Measurements from ENCODE around the gene TTC3. TPM values are rescaled to one million over a fixed set of nuclear protein-coding genes. Genes with fewer than 3 reads are reported as not detected.
A peak's percentile ranks its signal among the peaks of the same experiment; 100 is the strongest.

Gene TTC3
- total and polyA plus RNA-seq, 10 of the 15 experiments (the other 5 are each of a cell fraction or from before 2014, with no cell fraction given): 23.1 to 94.9 (median 72.7) TPM

DNA sequence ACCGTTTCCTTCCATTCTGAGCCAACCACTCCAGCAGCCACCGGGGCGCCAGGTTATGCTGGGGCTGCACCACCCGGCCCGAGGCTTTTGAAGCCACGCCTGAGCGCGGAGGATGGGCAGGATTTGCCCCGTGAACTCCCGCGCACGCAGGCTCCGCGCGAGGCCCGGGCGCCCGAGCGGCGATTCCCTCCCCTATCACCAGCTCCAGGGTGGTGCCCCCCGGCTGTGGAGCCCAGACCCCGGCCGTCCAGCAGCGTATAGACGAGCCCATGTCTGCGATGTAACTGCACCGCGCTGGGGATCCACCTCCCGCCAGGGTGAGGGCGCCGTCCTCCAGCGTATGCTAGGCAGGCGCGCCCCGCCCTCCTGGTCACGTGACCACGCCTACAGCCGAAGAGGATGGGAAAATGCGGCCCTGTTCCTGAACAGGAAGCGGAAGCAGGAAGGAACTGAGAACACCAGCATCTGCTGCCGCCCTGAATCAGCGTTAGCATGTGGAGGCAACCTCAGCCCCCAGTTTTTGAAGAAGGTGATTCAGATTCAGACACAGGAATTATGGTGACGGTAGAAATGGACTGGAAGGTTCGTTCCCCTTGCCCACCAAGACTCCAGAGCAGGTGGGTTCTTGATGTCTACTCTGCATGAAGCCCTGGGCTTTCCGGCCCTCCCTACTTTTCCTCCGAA, 148.1 kb downstream of the TTC3 start:
- H3K36me3 ChIP-seq (ENCODE audit: control insufficient read depth in 2 of 2, insufficient read depth in 2 of 2, low read length in 1 of 2): peaks cover 3 to 4% of the 10 kb centered on the region in 2 experiments; a peak in 3 of 4 replicates
- peak overlapping the region; percentile 43 for H3K9ac ChIP-seq (ENCODE audit: control insufficient read depth, insufficient read depth, low read length)
- WGBS (ENCODE audit: insufficient coverage, insufficient replicate concordance, low lambda C conversion rate, missing lambda C conversion rate): 5% methylated on average over 46 of the region's 46 CpGs
- intact Hi-C loops (cut with micrococcal nuclease; ENCODE audit: unreplicated experiment): loop anchor here (2.0 kb wide), 3 partner anchors 36 to 146 kb away; partner anchors contain the start of genes DYRK1A and VPS26C
- ChIA-PET SMC1A (ENCODE audit: uncharacterized antibody, unreplicated experiment) (interaction anchor here (0.6 to 2.5 kb wide), 2 partner anchors 12 to 26 kb away, joined by 3 to 15 read pairs; no protein-coding TSS in a partner anchor), RAD21 (ENCODE audit: unreplicated experiment) (interaction anchor here (0.7 to 2.1 kb wide), 7 partner anchors 34 to 343 kb away, joined by 3 to 7 read pairs (median 3); no protein-coding TSS in a partner anchor), CTCF (interaction anchor here (1.0 to 2.5 kb wide), 8 partner anchors 12 to 242 kb away, joined by 3 to 9 read pairs (median 4); no protein-coding TSS in a partner anchor), POLR2A (interaction anchor here (0.9 to 1.2 kb wide), 2 partner anchors 12 to 13 kb away, joined by 3 read pairs; no protein-coding TSS in a partner anchor)
- peak; percentile 84 for FAIRE-seq
- no peaks in the 10 kb centered on the region for H3K27me3 ChIP-seq (replicated peaks in 1 of 2; ENCODE audit: control insufficient read depth in 2 of 2, insufficient read depth in 2 of 2, low read length in 1 of 2)
- H3K4me2 ChIP-seq (ENCODE audit: control insufficient read depth, insufficient read depth): peak overlapping the region; percentile 71
- peak overlapping the region; percentile 73 for H3K27ac ChIP-seq (ENCODE audit: control insufficient read depth, insufficient read depth)
- in situ Hi-C loops (cut with MboI): no loop called here
- ATAC-seq: peak; percentile 96
- BruUV-seq (replicated peaks): no TSS peak
- H3K9me3 ChIP-seq (replicated peaks; ENCODE audit: control insufficient read depth, insufficient read depth, low read length): no peaks in the 10 kb centered on the region; the same call in 2 of the 3 replicates
- peak overlapping the region; percentile 91 for H3K4me3 ChIP-seq
- peak; percentile 86 for DNase-seq (ENCODE audit: low read depth, low spot score)
- H2AFZ ChIP-seq (ENCODE audit: control insufficient read depth, low read depth, low read length): peak overlapping the region; percentile 91
- H4K20me1 ChIP-seq (ENCODE audit: control insufficient read depth, insufficient read depth): no peaks in the 10 kb centered on the region
- no peaks in the 10 kb centered on the region for H3K79me2 ChIP-seq (ENCODE audit: control insufficient read depth, insufficient read depth, low read length)
- H3K4me1 ChIP-seq (ENCODE audit: control insufficient read depth, insufficient read depth, low read length): peaks cover 9% of the 10 kb centered on the region
- TF ChIP-seq ZNF24 (IDR thresholded peaks at IDR 0.05): no peak
- TF ChIP-seq, protein P1, sequence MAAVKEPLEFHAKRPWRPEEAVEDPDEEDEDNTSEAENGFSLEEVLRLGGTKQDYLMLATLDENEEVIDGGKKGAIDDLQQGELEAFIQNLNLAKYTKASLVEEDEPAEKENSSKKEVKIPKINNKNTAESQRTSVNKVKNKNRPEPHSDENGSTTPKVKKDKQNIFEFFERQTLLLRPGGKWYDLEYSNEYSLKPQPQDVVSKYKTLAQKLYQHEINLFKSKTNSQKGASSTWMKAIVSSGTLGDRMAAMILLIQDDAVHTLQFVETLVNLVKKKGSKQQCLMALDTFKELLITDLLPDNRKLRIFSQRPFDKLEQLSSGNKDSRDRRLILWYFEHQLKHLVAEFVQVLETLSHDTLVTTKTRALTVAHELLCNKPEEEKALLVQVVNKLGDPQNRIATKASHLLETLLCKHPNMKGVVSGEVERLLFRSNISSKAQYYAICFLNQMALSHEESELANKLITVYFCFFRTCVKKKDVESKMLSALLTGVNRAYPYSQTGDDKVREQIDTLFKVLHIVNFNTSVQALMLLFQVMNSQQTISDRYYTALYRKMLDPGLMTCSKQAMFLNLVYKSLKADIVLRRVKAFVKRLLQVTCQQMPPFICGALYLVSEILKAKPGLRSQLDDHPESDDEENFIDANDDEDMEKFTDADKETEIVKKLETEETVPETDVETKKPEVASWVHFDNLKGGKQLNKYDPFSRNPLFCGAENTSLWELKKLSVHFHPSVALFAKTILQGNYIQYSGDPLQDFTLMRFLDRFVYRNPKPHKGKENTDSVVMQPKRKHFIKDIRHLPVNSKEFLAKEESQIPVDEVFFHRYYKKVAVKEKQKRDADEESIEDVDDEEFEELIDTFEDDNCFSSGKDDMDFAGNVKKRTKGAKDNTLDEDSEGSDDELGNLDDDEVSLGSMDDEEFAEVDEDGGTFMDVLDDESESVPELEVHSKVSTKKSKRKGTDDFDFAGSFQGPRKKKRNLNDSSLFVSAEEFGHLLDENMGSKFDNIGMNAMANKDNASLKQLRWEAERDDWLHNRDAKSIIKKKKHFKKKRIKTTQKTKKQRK (IDR thresholded peaks at IDR 0.05; ENCODE audit: low read depth, low read length): no peak
- TF ChIP-seq SMC3 (IDR thresholded peaks at IDR 0.05; ENCODE audit: borderline replicate concordance, low read length): peak; percentile 34; the same call in 1 of the 2 replicates
- peak; percentile 27 for TF ChIP-seq HCFC1 (IDR thresholded peaks at IDR 0.05; ENCODE audit: low read length)
- TF ChIP-seq BRCA1 (IDR thresholded peaks at IDR 0.05; ENCODE audit: low read depth, low read length): no peak
- TF ChIP-seq ASH2L (IDR thresholded peaks at IDR 0.05; ENCODE audit: borderline replicate concordance, low read depth): 0 out of 2 replicates have a peak, but pooled peaks have one; percentile 33
- TF ChIP-seq POLR2AphosphoS5 (IDR thresholded peaks at IDR 0.05; ENCODE audit: low read length): peak; percentile 74
- TF ChIP-seq ESRRA (IDR thresholded peaks at IDR 0.05; ENCODE audit: low read length): no peak
- TF ChIP-seq NR2C1 (IDR thresholded peaks at IDR 0.05): no peak; the same call in 1 of the 2 replicates
- no peak for TF ChIP-seq RCOR1 (conservative IDR thresholded peaks at IDR 0.05; ENCODE audit: low read depth, low read length)
- TF ChIP-seq, protein P2, sequence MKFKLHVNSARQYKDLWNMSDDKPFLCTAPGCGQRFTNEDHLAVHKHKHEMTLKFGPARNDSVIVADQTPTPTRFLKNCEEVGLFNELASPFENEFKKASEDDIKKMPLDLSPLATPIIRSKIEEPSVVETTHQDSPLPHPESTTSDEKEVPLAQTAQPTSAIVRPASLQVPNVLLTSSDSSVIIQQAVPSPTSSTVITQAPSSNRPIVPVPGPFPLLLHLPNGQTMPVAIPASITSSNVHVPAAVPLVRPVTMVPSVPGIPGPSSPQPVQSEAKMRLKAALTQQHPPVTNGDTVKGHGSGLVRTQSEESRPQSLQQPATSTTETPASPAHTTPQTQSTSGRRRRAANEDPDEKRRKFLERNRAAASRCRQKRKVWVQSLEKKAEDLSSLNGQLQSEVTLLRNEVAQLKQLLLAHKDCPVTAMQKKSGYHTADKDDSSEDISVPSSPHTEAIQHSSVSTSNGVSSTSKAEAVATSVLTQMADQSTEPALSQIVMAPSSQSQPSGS (IDR thresholded peaks at IDR 0.05; ENCODE audit: low read length): no peak
- TF ChIP-seq, protein P3, sequence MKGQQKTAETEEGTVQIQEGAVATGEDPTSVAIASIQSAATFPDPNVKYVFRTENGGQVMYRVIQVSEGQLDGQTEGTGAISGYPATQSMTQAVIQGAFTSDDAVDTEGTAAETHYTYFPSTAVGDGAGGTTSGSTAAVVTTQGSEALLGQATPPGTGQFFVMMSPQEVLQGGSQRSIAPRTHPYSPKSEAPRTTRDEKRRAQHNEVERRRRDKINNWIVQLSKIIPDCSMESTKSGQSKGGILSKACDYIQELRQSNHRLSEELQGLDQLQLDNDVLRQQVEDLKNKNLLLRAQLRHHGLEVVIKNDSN (IDR thresholded peaks at IDR 0.05; ENCODE audit: borderline replicate concordance, extremely low read length, insufficient read depth, low read depth, low read length): peak; percentile 97
- TF ChIP-seq ATF7 (IDR thresholded peaks at IDR 0.05; ENCODE audit: low read depth): peak; percentile 70
- no peak for TF ChIP-seq BMI1 (IDR thresholded peaks at IDR 0.05; ENCODE audit: borderline replicate concordance)
- TF ChIP-seq SIX5 (IDR thresholded peaks at IDR 0.05; ENCODE audit: low read depth, low read length, severe bottlenecking): no peak
- peak; percentile 99 for TF ChIP-seq RAD51 (IDR thresholded peaks at IDR 0.05)
- TF ChIP-seq JUNB (IDR thresholded peaks at IDR 0.05): no peak

Data from GM12878 (cell line).